ENCODE data around the gene HIKESHI.

Gene HIKESHI

GRCh38 chr11:86380295-86381059, 78.4 kb downstream of the HIKESHI start:
- no peak for DNase-seq

GRCh38 chr11:86383041-86383955, 81.3 kb downstream of the HIKESHI start:
- DNase-seq: no peak

GRCh38 chr11:86386283-86386682, 84.2 kb downstream of the HIKESHI start:
- DNase-seq: no peak

GRCh38 chr11:86386746-86387145, 84.7 kb downstream of the HIKESHI start:
- no peak for DNase-seq

GRCh38 chr11:86388198-86388597, 86.2 kb downstream of the HIKESHI start:
- no peak for DNase-seq

- DNase-seq: no peak
Observed at GRCh38 chr11:86390487-86390886, 88.4 kb downstream of the HIKESHI start.

GRCh38 chr11:86395061-86395551, 93.1 kb downstream of the HIKESHI start:
- no peak for DNase-seq

Data from NCI-H345 (cell line).